Left cardiac atrium (tissue), 4 donors: Measurements from ENCODE around the gene NKX2-4. TPM values are rescaled to one million over a fixed set of nuclear protein-coding genes. Genes with fewer than 3 reads are reported as not detected.

Experiments used
- ATAC-seq, 2 donors: fragments of 200-7000 bp; cut with Tn5 transposase; one replicate each; pipeline ENCODE4 v1.9.1; 2020; ENCODE audit warnings: mild to moderate bottlenecking in 2 of 2, moderate library complexity in 2 of 2
- DNase-seq: peaks from one replicate; pipeline ENCODE4 v3.0.0-alpha.2; 2020
- intact Hi-C, 2 donors: fragments of 100-400 bp; cut with DNase I; formaldehyde crosslinking; loops; one replicate each; pipeline versions ENCODE4 v1.14.1 to v1.15.1; 2022 to 2023
- total RNA-seq, 2 donors: library from RNA; stranded (reverse); fragmentation: NEBNext Ultra II Directional; extraction: Animal tissue kit (Norgen Biotek cat#: 25700); gene quantifications; one replicate each; pipeline ENCODE4 v1.2.1, GENCODE V29; 2021
- donor health status: DM: no; HTN: yes; CAD: no.
- donor health status: DM: no; HTN: yes; CAD: no; lungs with severe emphysema.
- donor health status: DM: yes; HTN: yes; CAD: no.
- donor health status: Dilated cardiomyopathy.

Gene NKX2-4
- total RNA-seq, 2 donors from 2014 or later = not detected

DNA sequence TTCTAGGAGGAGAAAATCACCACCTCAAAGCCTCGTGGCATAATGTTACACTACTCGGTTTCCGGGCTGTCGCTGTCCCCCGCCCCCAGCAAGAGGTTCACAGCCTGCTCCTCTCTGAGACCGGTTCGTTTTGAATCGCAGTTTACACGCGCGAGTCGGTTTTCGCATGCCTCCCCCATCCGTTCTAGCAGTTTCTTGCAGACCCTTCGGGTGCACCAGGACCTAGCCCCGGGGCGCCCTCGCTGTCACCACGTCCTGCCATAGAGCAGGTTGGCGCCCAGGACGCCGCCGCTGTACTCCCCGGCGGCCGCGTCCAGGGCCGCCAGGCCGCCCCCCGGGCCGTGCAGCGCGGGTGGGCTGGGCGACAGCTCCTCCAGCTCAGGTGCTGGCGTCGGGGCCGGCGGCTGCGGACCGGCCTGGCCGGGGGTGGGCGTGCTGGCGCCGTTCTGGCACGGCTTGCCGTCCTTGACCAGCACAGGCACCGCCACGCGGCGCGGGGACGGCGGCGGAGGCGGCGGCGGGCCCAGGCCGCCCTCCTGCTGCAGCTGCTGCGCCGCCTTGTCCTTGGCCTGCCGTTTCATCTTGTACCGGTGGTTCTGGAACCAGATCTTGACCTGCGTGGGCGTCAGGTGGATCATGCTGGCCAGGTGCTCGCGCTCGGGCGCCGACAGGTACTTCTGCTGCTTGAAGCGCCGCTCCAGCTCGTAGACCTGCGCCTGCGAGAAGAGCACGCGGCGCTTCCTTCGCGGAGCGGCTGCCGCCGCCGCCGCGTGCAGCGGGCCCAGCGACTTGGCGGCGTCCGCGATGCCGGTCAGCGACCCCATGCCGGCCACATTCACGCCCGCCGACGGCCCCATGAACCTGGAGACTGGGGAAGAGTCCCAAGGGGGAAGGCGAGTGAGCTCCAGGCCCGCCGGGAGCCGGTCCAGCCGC is 1.4 kb downstream of the NKX2-4 start:
- DNase-seq (no peak), ATAC-seq (peak; percentile 16 to 17)
- intact Hi-C loops = no loop called here

DNA sequence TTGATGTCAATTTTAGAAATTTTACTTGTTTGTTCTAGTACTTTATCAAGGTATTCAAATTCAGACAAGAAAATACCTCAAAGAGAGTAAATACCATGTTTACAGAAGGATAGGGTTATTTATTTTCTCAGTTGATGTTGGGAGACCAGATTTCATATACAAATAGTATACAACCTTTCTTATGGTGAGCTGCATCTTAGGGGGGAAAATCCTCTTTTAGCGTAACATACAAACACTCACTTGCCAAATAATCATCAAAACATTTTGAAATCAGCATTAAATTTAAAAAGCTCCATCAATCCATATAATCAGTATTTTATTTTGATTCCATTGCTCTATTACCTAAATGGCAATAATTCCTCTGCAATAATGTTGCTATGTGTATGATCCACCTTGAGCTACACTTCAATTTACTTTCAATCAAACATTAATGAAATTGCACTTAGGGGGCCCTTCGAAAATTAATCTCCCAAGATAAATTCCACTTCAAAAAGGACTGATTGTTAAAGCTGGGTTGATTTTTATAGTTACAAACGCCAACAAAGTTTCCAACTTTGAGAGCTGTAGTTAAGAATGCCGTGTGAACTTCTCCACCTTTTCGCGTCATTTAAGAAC is 2.2 kb downstream of the NKX2-4 start:
- DNase-seq (no peak), ATAC-seq (no peak)
- intact Hi-C loops = no loop called here

DNA sequence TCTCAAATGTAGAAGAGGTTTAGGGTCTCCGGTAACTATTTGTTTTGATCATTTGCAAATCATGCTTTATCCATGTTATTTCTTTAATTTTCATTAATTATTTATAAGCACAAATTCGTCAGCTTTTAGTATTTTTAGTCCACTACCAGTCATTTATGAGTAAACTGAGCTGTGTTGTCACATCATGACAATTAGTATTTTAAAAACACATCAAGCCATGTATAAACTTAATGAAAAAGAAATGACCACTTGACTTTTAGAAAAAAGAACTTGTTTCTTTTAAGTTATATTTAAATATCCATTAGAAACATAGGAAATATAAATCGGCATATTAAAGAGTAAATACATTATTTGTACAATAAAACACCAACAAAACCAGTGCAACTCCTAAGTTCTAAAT is 2.8 kb downstream of the NKX2-4 start:
- DNase-seq (no peak), ATAC-seq (no peak)
- intact Hi-C loops = no loop called here

DNA sequence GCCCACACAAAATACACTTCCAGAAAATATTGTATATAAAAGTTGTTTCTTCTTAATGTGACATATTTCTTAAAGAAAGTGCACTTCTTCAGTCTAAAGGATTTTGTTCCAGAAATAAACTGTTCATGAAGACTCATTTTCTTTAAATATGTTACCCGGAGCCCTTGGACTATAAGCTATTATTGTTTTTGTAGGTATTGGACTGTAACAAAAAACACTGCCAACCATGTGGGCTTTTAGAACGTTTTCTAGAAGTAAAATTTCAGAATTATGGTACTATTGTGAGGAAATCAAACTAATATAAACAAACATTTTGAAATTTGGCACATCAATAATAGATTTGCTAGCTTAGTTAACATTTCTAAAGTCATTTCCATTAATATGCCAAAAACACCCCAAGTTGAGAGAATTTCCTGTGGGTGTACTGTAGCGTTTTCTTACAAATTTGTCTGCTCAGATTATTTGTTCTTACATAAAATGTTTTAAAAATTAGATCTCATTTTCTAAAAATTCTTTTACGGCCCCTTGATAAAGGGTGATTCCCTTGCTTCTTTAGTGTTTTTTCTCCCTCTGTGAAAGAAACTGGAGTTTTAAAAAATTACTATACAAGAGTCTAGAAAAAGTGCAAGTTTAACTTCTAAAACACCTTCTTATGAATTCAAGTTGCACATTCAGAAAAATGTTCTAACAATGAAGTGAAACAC is 3.4 kb downstream of the NKX2-4 start:
- ATAC-seq = no peak
- intact Hi-C loops = no loop called here

DNA sequence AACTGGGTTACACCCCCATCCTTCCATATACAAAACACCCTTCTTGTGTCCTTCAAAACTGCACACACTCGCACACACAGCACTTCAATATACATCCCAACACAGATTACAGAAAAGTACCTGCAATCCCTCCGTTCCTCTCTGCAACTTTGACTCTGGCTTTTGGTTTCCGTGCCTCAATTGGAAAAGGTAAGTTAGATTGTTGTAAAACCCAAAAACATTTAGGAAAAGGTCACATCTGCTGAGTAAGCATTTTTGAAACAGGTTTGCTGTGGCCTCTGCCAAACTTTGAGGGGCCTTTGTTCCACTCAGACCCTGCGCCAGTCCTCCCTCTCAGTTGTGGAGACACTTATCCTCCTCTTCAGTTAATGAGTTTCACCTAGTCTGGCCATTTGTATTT is 4.2 kb downstream of the NKX2-4 start:
- intact Hi-C loops = no loop called here
- ATAC-seq (no peak), DNase-seq (no peak)

More for the DNA sequence above, 3.4 kb downstream of the NKX2-4 start:
- DNase-seq = no peak

DNA sequence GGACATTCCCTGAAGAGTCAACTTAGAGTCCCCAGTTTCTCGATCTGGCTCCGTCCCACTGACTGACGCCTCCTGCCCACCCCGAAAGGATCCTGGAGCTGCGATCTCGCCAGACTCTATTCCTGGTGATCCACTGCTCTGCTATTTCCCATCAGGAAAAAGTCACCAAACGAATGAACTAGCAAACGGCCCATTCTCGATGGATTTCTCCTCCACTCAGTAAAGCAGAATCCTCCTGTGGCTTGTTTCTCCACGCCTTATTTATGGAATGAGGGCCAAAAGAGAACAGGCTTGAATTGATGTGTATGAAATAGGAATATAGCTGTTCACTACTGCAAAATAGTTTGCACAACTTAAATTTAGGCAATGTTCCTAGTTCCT is 5.4 kb downstream of the NKX2-4 start:
- intact Hi-C loops = no loop called here
- no peak for DNase-seq
- ATAC-seq = no peak

DNA sequence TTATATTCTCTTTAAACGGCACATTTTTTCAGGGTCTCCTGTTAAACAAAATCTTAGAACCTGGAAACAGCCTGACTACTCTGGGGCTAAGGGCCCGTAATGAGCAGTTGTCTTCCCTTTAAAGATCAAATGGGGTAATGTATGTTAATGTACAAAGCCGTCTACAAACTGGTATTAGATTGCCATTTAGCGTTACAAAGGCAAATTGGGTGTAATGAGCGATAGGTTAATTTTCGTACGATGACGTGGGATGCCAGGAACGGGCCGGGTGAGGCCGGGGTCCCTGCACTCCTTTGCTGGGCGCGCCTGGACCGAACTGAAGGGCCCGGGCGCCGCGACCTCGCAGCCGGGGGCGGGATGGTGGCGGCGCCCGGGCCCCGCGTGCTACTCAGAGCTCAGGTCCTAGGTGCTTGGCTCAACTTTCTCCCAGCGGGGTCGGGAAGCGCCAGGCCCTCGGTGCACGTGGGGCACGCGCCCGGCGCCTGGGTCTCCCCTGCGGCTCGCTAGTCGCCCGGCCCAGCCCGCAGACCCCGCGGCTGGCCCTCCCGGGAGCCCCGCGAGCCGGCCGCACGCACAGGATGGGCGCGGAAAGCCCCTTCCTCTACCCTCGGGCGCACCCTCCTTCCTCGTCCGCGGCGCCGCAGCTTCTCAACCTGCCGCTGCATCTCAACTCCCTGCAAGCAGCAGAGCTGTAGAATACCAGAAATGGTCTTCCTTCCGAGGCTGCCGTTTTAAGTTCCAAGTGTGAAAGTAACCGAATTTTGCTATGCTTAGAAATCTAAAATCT is 5.9 kb downstream of the NKX2-4 start:
- peak in 1 of 2 donors; percentile 15 for ATAC-seq
- no peak for DNase-seq
- intact Hi-C loops = no loop called here

DNA sequence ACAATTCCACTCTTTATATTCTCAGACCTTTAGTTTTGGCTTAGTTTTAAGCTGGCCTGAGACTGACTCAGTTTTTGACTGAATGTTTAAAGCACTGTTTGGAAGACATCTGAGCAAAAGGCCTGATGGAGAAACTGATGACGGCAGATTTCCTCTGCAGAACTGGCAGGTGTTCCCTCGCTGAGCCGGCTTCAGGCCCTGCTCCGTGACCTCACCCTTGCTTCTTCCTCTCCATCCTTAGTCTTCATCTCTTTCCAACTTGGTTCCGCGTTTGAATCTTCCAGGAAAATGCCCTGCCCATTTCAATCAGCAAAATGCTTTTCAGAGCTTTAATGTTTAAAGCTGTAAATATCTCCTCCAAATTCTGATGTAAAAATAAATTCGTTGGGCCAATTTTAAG is 6.6 kb downstream of the NKX2-4 start:
- intact Hi-C loops = no loop called here
- DNase-seq (no peak), ATAC-seq (no peak)

DNA sequence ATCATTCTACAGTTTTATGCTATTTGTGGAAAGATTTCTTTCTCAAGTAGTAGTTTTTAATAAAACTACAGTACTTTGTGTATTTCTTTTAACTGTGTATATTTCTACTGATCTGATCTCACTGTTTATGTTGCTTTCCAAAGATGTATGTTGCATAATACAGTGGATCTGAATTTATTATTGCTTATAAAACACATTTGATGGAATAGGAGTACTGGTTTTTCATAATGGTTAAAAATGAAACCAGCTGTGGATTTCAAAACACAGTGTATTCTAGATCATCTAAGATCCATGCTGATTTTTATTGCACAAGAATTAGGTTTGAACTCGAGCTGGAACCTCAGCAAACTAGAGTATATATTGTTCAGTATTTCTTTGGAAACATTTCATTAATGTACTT is 8.0 kb downstream of the NKX2-4 start:
- intact Hi-C loops = no loop called here
- no peak for ATAC-seq
- no peak for DNase-seq

DNA sequence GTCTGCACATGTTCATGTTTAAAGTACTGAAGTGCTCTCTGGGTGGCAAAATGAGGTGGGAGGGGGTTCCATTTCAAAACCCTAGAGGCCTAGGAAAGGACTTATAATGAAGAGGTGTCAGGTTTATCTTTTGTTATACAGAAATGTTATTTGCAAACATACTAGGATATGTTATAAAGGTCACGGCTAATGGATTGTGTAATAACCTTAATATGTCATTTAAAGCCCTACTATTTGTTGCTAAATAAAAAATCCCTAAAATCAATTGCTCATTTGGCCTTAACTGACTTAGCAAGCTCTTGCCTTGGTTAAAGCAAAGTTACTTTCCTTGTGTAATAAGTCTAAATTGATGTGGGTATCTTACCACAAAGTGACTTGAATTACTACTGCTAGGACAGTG is 8.8 kb downstream of the NKX2-4 start:
- ATAC-seq (no peak), DNase-seq (no peak)
- intact Hi-C loops = no loop called here

DNA sequence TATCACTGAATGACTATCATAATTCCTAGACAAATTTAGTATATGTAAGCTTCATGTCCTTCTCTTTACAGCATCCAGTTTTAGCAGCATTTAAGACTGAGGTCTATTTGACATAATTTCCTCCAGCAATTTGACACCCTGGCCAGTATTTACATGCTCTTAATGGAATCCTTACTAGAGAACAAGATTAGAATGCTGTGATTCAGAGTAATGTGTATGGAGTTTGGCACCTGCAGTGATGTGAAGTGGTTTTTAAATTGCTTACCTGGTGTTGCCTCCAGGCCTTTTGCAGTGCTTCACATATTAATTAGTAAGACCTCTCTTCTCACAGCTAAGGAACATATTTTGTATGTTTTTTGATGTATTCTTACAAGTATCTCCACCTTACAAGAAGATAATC is 9.8 kb downstream of the NKX2-4 start:
- ATAC-seq (no peak), DNase-seq (no peak)
- intact Hi-C loops = no loop called here

DNA sequence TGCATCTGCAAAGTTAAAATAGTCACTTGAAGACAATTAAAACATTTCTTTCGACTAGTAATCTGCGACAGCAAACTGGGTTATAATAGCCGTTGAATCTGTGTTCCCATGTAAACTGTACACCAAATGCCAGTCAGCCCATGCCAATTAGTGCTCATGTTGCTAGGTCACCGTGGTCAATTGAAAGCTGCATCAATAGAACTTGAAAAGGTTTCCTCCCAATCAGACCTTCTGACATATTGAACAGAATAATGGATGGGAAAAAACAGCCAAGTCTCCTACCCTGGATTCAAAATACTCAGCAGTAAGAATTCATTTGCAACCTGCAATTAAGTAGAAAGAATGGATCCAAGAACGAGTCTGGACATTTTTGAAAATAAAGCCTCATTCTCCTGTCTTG is 11.2 kb downstream of the NKX2-4 start:
- intact Hi-C loops = no loop called here
- DNase-seq (no peak), ATAC-seq (no peak)

DNA sequence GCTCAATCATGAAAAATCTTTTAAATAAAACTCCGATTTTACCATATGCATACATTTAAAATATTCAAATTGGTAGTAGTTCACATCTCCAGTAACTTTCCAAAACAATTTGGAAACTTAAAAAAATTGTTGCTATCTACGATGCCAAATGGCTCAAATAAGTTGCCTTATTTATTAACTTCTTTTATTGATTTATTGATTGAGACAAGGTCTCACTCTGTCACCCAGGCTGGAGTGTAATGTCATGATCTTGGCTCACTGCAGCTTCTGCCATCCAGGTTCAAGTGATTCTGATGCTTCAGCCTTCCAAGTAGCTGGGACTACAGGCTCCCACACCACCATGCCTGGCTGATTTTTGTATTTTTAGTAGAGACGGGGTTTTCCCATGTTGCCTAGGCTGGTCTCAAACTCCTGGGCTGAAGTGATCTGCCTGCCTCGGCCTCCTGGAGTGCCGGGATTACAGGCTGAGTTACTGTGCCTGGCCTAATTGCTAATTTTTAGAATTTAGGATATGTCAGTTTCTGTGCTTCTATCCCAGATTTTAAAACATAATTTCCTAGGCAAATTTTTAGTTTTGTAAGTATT is 12.9 kb downstream of the NKX2-4 start:
- intact Hi-C loops = no loop called here
- ATAC-seq (no peak), DNase-seq (no peak)

DNA sequence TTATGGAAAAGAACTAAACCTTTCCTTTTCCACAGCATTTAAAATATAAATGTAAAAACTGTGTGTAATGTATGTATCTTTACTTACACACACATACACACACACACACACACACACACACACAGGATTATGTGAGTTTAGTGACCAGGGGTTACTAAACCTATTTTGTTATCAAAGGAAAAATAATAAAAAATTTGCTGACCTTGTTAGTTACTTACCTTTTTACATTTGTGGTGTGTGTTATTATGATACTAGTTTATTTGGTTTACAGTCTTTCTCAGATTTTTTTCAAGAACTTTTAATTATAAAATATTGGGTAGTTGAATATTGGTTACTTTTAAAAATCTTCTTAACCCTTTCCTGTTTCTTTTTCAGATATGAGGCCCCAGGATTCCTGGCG is 15.7 kb downstream of the NKX2-4 start:
- intact Hi-C loops = no loop called here
- DNase-seq = no peak
- ATAC-seq = no peak

DNA sequence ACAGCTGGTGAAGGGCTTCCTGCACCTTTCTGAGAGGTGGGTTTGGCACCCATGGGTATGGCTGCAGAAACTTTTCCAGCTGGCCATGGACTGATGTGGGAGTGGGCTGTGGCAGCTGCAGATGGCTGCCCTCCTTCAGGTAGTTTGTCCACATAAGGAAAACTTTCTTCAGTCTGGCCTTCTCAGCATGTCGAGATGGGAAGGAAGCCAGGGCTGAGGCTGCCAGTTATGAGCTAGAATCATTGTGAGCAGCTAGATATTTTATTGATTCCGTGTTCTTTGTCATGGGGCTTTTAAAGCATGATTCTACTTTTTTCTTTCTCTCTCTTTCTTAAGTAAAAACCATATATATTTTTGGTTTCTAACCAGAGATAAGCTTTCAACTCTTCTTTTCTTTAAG is 16.6 kb downstream of the NKX2-4 start:
- DNase-seq = no peak
- ATAC-seq = no peak
- intact Hi-C loops = no loop called here

DNA sequence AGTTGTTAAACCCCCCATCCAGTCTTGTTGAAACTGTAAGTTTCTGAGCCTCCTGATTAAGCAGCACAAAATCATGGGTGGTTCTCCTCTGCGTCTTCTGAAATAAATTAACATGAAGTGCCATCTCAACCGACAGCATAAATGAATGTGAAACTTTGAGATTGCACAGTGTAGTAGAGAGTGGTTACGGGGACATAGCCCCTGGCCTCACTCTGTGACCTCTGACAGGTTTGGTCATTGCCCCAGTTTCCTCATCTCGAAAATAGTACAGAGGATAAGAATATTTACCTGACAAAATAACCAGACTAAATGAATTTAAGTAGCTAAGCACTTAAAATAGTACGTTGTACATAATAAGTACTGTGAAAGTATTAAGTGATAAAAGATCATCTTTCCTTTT is 19.1 kb downstream of the NKX2-4 start:
- intact Hi-C loops = loop anchor here in 1 of 2 donors (10.0 kb wide), 1 partner anchor 143 kb away; no protein-coding TSS in a partner anchor
- no peak for DNase-seq

DNA sequence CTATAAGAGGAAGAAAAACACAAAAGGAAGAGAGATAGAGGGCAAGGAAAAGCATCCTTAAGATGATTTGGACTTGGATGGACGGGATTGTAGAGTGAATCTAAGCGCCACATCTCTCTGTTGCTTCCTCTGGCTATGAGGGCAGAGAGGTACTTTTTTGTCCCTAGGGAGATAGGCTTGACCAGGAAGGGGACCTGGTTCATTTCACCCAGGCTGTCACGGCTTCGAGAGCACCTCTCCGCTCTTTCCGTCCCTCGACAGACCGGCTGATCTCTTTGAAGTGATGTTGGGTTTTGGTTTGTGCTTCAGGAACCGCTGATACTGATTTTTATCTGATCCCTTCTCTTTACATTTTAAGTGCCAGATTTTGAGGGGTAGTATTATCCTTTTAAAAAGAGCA is 19.6 kb downstream of the NKX2-4 start:
- DNase-seq = no peak
- no peak for ATAC-seq
- intact Hi-C loops = loop anchor here in 1 of 2 donors (10.0 kb wide), 1 partner anchor 143 kb away; no protein-coding TSS in a partner anchor

More for the DNA sequence above, 19.1 kb downstream of the NKX2-4 start:
- no peak for ATAC-seq

DNA sequence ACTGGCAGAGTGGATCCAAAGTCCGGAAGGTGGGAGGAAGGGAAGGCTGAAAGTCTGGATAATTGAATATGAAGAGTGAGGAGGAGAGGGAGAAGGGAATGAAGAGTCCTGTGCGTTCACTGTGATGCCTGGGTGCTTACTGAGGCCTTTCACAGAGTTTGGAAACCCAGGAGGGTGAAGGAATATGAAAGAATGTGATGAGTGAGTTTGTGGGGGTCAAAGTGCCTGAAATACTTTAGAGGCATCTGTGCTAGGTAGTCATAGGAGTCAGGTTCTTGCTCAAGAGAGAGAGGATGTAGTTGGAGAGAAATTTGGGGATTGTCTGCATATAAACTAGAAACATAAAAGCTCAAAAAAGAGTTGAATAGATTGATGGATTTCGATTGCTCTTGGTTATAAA is 20.7 kb downstream of the NKX2-4 start:
- intact Hi-C loops = loop anchor here in 1 of 2 donors (10.0 kb wide), 1 partner anchor 142 kb away; no protein-coding TSS in a partner anchor
- no peak for DNase-seq
- no peak for ATAC-seq

DNA sequence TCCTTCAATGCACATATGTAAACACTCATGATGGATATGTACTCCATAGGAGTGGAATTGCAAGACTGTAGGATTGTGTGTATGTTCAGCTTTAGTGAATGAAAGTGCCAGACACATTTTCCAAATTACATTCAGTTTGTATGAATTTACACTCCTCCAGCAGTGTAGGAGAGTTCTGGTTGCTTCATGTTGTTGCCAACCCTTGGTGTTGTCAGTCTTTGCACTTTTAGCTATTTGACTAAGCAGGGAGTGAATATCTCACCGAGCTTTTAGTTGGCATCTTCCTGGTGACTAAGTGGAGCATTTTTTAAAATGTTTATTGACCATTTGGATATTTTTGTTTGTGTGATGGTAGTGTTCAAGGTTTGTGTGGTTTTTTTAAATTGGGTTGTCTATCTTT is 23.9 kb downstream of the NKX2-4 start:
- intact Hi-C loops = loop anchor here in 1 of 2 donors (10.0 kb wide), 1 partner anchor 139 kb away; no protein-coding TSS in a partner anchor
- ATAC-seq (no peak), DNase-seq (no peak)
